Measurements from ENCODE around the gene PROSER1. TPM values are rescaled to one million over a fixed set of nuclear protein-coding genes. Genes with fewer than 3 reads are reported as not detected.

The PROSER1 gene
- total RNA-seq, 4 donors from 2014 or later = 18.3 to 85.9 (median 28.2) TPM

DNA sequence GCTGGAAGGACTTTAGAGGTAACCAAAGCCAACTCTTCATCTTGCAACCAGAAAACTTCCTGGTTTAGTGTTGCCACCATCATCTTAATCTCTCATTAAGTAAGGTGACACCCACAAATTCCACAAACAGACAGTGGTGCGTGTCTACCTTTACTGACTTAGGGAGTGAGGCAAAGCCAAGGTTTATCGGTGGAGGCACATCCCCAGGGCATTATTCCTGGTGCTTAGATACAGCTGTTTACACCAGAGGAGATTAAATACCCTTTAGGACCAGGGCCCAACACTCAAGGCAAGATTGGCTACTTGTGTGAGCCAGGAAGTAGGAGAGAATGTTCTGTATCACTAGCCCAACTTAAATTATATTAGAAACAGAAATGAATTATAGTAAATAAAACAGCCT, 56.8 kb downstream of the PROSER1 start:
- no peak for TF ChIP-seq EP300 (IDR thresholded peaks at IDR 0.05)
- TF ChIP-seq POLR2A (IDR thresholded peaks at IDR 0.05) = no peak
- no peak for TF ChIP-seq CTCF (IDR thresholded peaks at IDR 0.05)
- TF ChIP-seq POLR2AphosphoS5 (IDR thresholded peaks at IDR 0.05) = no peak
- Histone ChIP-seq H3K36me3 (no peaks in the 10 kb centered on the region), H3K4me3 (no peak overlapping the region), H3K9me3 (no peaks in the 10 kb centered on the region), H3K27me3 (no peaks in the 10 kb centered on the region), H3K27ac (no peak overlapping the region), H3K4me1 (no peaks in the 10 kb centered on the region)
- 52% methylated on average over 2 of the region's 2 CpGs for WGBS
- DNase-seq (ENCODE audit: low spot score in 2 of 2) = no peak

DNA sequence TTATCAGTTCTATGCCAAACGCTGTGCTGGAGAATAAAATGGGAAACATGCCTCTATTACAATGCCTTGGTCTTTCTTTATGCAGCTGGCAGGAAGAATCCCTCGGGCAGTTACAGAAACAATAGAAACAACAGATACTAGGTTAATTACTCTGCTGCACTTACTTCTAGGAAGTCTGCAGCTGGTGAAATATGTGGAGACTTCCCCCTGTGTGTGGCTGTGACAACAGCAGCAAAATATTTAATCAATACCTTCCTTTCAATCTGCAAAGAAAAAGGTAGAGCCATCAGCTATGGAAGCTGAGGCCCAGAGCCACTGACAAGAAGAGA, 57.2 kb downstream of the PROSER1 start:
- Histone ChIP-seq H3K4me3 (no peak overlapping the region), H3K4me1 (no peaks in the 10 kb centered on the region), H3K9me3 (no peaks in the 10 kb centered on the region), H3K27ac (no peak overlapping the region), H3K36me3 (no peaks in the 10 kb centered on the region), H3K27me3 (no peaks in the 10 kb centered on the region)
- WGBS = 24% methylated on average over 2 of the region's 2 CpGs
- DNase-seq (ENCODE audit: low spot score in 2 of 2) = no peak
- TF ChIP-seq POLR2AphosphoS5 (IDR thresholded peaks at IDR 0.05) (no peak), POLR2A (IDR thresholded peaks at IDR 0.05) (no peak), CTCF (IDR thresholded peaks at IDR 0.05) (no peak), EP300 (IDR thresholded peaks at IDR 0.05) (no peak)

- Histone ChIP-seq H3K9me3 (no peaks in the 10 kb centered on the region), H3K4me3 (no peak overlapping the region), H3K36me3 (no peaks in the 10 kb centered on the region), H3K27me3 (no peaks in the 10 kb centered on the region), H3K4me1 (no peaks in the 10 kb centered on the region), H3K27ac (no peak overlapping the region)
- TF ChIP-seq POLR2AphosphoS5 (IDR thresholded peaks at IDR 0.05) (no peak), POLR2A (IDR thresholded peaks at IDR 0.05) (no peak), CTCF (IDR thresholded peaks at IDR 0.05) (no peak), EP300 (IDR thresholded peaks at IDR 0.05) (no peak)
- 39% methylated on average over 8 of the region's 9 CpGs for WGBS
- DNase-seq (ENCODE audit: low spot score in 2 of 2) = no peak
These were observed 57.8 kb downstream of the PROSER1 start for GRCh38 chr13:38979891-38980749.

DNA sequence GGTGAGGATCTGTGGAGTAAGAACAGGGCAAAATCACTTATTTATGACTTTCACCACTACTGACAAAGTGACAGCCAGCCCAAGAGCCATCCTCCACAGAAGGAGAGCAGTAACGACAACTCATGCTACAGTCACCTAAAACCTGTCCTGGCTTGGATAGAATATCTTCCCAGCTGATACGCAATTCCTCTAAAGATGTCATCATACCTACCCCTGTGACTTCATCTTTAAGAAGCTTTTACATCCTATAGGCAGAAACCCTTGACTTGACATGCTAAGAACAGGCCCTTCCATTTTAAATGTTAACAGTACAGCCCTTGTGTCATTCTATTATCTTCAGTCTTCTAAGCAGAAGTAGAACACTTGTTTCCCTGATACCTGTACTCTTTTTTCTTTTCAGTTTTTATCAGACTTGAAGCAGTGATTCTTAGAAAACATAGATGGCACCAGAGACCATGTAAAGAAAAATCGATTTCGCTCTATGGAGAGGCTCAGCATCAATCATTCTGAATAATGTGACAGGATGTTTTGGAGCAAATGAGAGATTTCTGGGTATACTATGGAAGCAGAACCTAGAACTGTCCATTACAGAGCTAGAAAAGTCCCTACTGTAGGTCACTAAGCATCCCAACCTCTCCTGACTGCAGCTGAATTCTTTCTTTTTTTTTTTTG, 67.4 kb downstream of the PROSER1 start:
- DNase-seq (ENCODE audit: low spot score in 2 of 2) = no peak

More for the DNA sequence above, 67.4 kb downstream of the PROSER1 start:
- no peak overlapping the region for H3K4me3 ChIP-seq
- H3K36me3 ChIP-seq = no peaks in the 10 kb centered on the region
- no peak overlapping the region for H3K27ac ChIP-seq
- WGBS = 86% methylated on average over 4 of the region's 4 CpGs
- TF ChIP-seq POLR2A (IDR thresholded peaks at IDR 0.05) = no peak
- no peak for TF ChIP-seq EP300 (IDR thresholded peaks at IDR 0.05)
- no peak for TF ChIP-seq CTCF (IDR thresholded peaks at IDR 0.05)
- TF ChIP-seq POLR2AphosphoS5 (IDR thresholded peaks at IDR 0.05) = no peak
- H3K27me3 ChIP-seq = no peaks in the 10 kb centered on the region
- no peaks in the 10 kb centered on the region for H3K9me3 ChIP-seq
- H3K4me1 ChIP-seq = no peaks in the 10 kb centered on the region
